H1 (cell line): ENCODE measurements around the gene MANSC1. TPM values are rescaled to one million over a fixed set of nuclear protein-coding genes. Genes with fewer than 3 reads are reported as not detected.

Experiments used
- EGR1 ChIP-seq: IDR thresholded peaks from 2 replicates; pipeline ENCODE4 v1.6.1; 2011; ENCODE audit warnings: low read depth, low read length, borderline replicate concordance
- SAP30 ChIP-seq: fragments of 300-600 bp; sonication (generic); IDR thresholded peaks from 2 replicates; pipeline ENCODE4 v1.7.1; 2012; ENCODE audit warnings: low read length, moderate library complexity, mild to moderate bottlenecking, inconsistent platforms; ENCODE audit not compliant: insufficient read depth, insufficient replicate concordance
- SP4 ChIP-seq: IDR thresholded peaks from 2 replicates; pipeline ENCODE4 v1.6.1; 2012; ENCODE audit warnings: low read length, inconsistent platforms
- polyA plus RNA-seq, 7 experiments: library from polyadenylated mRNA; depleted of rRNA in 3 of 7; stranded (reverse) in 5 of 7; unstranded in 2 of 7; fragments of >200 nt in 5 of 7; fragments of 200-250 nt in 2 of 7; gene quantifications; 1 replicate in 5 of 7; 2 replicates in 1 of 7; 4 replicates in 1 of 7; pipeline versions ENCODE4 v1.2.1 to v1.2.3, GENCODE V29; 2011 to 2013; ENCODE audit warnings: missing spikeins in 2 of 7, mixed read lengths in 2 of 7
- total RNA-seq: library from RNA; stranded (reverse); fragmentation: NEBNext Ultra II Directional; extraction: Animal tissue kit (Norgen Biotek cat#: 25700); gene quantifications from 2 replicates; pipeline ENCODE4 v1.2.1, GENCODE V29; 2021

Gene MANSC1
- total and polyA plus RNA-seq, 2 of the 8 experiments (the other 6 are each of a cell fraction or from before 2014, with no cell fraction given) = 2.0 to 8.9 TPM

GRCh38 chr12:12365931-12366431 is 15.9 kb upstream of the MANSC1 start (continued):
- TF ChIP-seq EGR1 (no peak), SP4 (no peak), SAP30 (no peak)
